KG1 (cell line): Measurements from ENCODE around the gene EIF3M.
"Not testable (repeated sequence)": the region's sequence is repeated elsewhere in the genome, so short reads cannot be mapped to it uniquely, and the experiment has no call there.

Source experiments
- DNase-seq: peaks from one replicate; lab custom pipeline; 2025; lab: John Stamatoyannopoulos, UW

The EIF3M gene

GRCh38 chr11:32597921-32598320, 14.3 kb downstream of the EIF3M start:
- DNase-seq = no peak

DNA sequence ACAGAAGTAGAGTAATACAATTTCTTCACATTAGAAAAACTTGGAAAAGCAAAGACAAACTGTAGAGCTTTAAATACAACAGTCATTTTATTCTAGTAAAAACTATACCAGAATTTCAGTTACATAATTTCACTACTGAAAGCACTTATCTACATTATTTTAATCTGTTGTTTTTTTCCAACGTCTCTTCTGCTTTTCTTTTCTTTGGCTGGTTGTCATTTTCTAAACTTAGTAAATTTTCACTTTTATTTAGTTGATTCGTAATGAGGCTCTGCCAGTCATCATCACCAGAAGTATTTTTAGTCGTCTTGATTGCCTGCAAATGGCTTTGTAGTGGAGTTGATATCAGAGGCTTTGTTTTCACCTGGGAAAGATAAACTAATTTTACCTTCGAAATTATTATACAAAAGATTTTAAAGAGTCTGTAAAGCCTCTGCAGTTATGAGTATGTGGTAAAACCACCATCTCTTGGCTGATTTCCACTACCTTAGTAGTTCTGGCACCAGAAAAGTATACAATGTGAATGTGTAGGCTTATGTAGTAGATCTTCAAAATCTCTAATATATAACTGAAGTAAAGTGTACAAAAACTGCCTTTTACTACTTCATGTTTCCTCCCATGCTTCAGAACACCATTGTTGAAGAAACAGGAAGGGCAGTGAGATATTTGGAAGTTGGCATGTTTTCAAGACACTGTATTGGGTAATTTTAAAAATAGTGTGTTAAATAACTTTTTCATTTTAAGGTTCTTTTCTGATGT, 19.2 kb downstream of the EIF3M start:
- no peak for DNase-seq

DNA sequence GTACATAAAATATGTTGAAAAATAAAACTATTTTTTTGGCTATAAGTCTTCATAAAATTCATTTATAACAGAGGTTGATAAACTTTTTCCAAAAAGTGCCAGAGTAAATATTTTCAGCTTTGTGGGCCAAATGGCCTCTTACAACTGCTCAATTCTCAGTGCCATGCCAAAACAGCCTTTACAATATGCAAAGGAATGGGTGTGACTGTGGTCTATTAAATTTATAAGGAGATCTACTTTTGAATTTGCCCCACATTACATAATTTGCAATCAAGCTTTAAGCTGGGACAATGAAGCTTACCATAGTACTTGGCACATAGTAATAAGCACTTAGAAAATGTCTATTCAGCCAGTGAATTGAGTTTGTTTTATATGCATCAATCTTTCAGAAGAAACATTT, 22.6 kb downstream of the EIF3M start:
- no peak for DNase-seq

GRCh38 chr11:32608826-32609225, 25.2 kb downstream of the EIF3M start:
- DNase-seq = not testable (repeated sequence)

GRCh38 chr11:32610797-32611352, 27.2 kb downstream of the EIF3M start:
- no peak for DNase-seq

DNA sequence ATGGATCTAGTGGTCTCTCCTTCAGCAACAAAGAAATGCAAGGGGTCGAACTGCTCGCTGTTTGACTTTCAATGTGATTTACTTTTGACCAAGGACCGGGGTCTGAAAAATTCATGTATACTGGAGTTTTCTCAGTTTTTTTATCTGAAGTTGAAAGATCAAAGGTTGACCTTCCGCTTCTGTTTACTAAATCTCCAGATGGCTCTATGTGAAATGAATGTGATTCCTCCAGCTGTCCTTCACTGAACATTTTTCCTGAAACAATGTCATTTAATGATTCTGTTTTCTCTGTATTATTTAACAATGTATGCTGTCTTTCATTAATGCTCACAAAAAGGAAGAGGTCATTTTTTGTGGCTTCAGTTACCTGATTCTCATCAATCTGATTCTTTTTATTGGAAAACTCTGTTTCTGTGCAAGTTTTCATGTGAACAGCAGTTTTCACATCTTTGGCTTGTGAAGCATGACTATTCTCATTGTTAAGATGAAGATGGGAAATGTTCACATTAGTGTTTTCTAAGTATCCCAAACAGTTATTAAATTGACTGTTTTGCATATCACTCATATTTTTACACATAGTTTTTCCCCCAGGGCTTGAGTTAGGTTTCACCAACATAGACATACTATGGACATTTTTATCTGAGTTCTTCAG, 30.0 kb downstream of the EIF3M start:
- DNase-seq = no peak

DNA sequence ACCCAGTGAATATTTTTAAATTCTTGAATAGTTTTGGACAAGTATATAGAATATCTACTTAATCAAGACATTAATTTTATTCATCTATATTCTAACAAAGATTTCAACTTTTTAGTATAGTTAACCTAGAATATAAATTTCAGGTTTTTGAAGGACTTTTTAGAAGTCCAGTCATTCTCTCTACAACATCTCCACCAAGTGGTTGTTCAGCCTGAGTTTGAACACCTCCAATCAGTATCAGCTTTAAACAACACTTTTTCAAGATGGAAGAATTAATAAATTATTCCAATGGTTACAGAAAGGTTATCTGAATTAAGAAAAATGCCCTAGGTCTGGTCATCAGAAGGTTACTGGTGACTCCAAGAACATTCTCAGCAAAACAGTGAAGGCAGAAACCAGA, 31.8 kb downstream of the EIF3M start:
- no peak for DNase-seq

DNA sequence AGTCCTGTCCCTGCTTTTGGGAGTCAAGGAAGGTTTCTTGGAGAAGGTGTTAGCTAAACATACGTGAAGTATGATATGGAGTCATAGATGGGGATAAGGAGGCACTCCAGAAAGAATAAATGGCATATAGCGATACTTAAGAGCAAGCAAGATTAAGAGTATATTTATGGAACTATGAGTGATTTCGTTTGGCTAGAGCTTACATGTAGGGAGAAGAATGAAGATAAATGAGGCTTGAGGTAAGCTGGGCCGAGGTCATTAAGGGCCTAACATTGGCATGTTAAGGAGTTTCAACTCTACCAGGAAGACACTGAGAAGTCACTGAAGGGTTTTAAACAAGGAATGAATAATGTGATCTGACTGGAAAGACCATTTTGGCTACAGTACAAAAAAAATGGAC, 33.3 kb downstream of the EIF3M start:
- no peak for DNase-seq

DNA sequence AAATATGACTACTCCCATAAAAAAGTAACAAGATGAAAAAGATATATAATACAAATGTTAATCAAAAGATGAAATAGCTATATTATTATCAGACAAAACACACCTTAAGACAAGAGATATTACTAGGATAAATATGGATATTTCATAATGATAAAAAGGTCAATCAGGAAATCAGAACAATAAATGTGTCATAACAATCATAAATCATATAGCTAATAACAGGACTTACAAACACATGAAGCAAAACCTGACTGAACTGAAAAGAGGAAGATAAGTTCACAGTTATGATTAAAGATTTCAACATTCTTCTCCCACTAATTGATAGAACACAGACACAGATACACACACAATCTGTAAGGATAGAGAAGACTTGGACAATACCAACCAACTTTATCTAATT, 47.2 kb downstream of the EIF3M start:
- DNase-seq = no peak

DNA sequence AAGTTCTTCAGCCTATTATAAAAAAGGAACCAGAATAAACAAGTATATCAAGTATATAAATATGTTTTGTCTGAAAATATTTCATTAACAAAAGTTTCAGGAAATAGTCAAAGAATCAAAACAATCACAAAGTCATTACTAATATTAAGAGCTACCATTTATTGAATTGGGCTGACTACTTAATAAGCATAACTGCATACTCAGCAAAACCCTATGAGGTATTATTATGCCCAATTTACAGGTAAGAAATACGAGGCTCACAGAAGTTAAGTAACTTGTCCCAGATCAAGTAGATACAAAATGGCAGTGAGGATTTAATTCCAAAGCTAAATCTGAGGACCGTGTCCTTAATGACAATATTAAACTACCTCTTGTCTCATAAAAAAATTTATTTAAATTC, 52.2 kb downstream of the EIF3M start:
- no peak for DNase-seq

- no peak for DNase-seq
Measured at GRCh38 chr11:32641361-32641760, 57.7 kb downstream of the EIF3M start.

DNA sequence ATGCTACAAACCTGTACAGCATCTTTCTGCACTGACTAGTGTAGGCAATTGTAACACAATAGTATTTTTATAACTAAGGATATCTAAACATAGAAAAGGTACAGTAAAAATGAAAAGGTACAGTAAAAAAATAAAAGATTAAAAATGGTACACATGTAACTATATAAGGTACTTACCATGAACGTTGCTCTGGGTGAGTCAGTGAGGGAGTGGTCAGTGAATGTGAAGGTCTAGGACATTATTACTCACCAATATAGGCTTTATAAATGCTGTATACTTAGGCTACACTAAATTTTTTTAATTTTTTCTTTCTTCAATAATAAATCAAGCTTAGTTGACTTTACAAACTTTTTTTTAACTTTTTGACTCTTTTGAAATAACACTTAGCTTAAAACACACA, 59.9 kb downstream of the EIF3M start:
- no peak for DNase-seq
